Purkinje cell (primary cell): ENCODE measurements around the gene AMY2B. TPM values are rescaled to one million over a fixed set of nuclear protein-coding genes. Genes with fewer than 3 reads are reported as not detected.

Experiments
- polyA plus RNA-seq: library from polyadenylated mRNA; unstranded; fragments of >200 nt; fragmentation: Nextera tagmentation; gene quantifications from 2 replicates; pipeline ENCODE4 v1.2.1, GENCODE V29; 2014

AMY2B gene
- 6.7 and 21.5 TPM in 2 replicates for polyA plus RNA-seq

DNA sequence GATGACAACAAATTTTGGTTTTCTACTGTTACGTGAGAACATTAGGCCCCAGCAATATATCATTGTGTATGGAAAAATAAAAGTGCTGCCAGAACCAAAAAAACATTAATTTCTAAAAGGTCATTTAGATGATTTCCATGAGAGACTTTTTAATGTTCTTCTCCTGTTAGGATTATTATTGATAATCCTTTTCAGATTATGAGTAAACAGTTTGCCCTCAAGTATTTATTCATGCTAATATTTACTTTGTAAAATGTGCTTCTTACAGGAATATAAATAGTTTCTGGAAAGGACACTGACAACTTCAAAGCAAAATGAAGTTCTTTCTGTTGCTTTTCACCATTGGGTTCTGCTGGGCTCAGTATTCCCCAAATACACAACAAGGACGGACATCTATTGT lies at the start of gene AMY2B:
Gene AMY2B (plus strand): TSS at position 301 of the 400 bp plus-strand sequence. CDS start 14 bp downstream, at position 315.

DNA sequence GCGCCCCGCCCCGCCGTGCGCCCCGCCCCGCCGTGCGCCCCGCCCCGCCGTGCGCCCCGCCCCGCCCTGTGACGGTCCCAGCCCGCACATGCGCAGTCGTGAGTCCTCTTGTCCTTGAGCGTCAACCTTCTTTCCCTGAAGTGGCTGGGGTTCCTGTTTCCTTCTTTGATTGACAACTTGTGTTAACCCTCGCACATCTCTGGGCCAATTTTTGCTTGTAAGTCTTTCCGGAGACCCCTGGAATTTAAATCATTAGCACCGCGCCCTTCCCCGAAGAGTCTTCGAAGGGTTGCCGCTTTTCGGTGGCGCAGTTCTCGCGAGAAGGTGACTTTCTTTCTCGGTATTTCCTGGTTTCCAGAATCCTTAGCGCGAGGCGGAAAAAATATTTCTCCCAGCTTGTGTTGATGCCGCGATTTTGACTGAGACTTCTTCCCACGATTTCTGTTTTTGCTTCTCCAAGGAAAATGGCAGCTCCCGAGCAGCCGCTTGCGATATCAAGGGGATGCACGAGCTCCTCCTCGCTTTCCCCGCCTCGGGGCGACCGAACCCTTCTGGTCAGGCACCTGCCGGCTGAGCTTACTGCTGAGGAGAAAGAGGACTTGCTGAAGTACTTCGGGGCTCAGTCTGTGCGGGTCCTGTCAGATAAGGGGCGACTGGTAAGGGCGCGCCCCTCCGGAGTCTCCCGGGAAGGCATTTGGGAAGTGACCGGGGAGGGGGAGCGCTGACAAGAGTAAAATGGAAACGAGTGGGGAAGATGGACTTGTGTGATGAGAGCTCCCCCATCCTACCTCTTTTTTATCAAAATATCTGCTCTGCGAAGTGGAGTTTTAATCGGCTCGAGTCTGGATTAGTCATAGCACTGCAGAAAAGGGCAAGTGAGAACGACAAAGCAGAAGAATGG lies 45.5 kb upstream of the AMY2B start, which contains the start of gene RNPC3:
Gene RNPC3 (plus strand): TSS at position 93 of the 901 bp plus-strand sequence. CDS start 372 bp downstream, at position 465.

DNA sequence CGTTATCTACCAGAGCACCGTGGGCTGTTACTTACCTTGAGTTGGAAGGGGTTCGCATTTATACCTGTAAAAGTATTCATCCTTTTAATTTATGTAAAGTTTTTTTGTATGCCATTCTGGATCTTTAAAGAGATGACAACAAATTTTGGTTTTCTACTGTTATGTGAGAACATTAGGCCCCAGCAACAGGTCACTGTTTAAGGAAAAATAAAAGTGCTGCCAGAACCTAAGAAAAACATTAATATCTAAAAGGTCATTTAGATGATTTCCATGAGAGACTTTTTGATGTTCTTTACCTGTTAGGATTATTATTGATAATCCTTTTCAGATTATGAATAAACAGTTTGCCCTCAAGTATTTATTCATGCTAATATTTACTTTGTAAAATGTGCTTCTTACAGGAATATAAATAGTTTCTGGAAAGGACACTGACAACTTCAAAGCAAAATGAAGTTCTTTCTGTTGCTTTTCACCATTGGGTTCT lies 45.6 kb downstream of the AMY2B start, which contains the start of gene AMY2A:
Gene AMY2A (plus strand): TSS at position 434 of the 484 bp plus-strand sequence. CDS start 14 bp downstream, at position 448.

Other genes starting within 250 kb of the AMY2B start
- 63.3 and 75.2 TPM in 2 replicates for gene RNPC3, start 45.9 kb upstream of the AMY2B start, polyA plus RNA-seq
- 6.9 TPM in 1 of 2 replicates, not detected in the other for gene AMY2A, start 45.8 kb downstream of the AMY2B start, polyA plus RNA-seq
- gene AMY1A, start 84.2 kb downstream of the AMY2B start, polyA plus RNA-seq, result not detected in 2 replicates
- not detected in 2 replicates for gene AMY1B, start 124.6 kb downstream of the AMY2B start, polyA plus RNA-seq
- gene AMY1C, start 178.3 kb downstream of the AMY2B start, polyA plus RNA-seq, result not detected in 2 replicates